HepG2 (cell line): ENCODE results near the gene TSEN34. TPM values are rescaled to one million over a fixed set of nuclear protein-coding genes. Genes with fewer than 3 reads are reported as not detected.
A peak's percentile ranks its signal among the peaks of the same experiment; 100 is the strongest.

Experiments
- ATF2 ChIP-seq: sonication (generic); formaldehyde crosslinking; IDR thresholded peaks from 2 replicates; pipeline ENCODE4 v1.4.0; 2020; ENCODE audit warnings: missing genetic modification reagents
- DMAP1 ChIP-seq: IDR thresholded peaks from 2 replicates; pipeline ENCODE4 v1.6.1; 2016
- E2F1 ChIP-seq: sonication (generic); formaldehyde crosslinking; IDR thresholded peaks from 2 replicates; pipeline ENCODE4 v1.5.0; 2020; ENCODE audit warnings: missing genetic modification reagents
- FOXA1 ChIP-seq, 2 experiments: fragments of 450-650 bp in 1 of 2; sonication (generic) in 1 of 2; formaldehyde crosslinking in 1 of 2; IDR thresholded peaks; 2 replicates each; pipeline versions ENCODE4 v1.4.0 to v1.6.1; 2016 to 2020; ENCODE audit warnings: missing genetic modification reagents in 1 of 2
- FOXK2 ChIP-seq: fragments of 450-650 bp; IDR thresholded peaks from 2 replicates; pipeline ENCODE4 v1.6.1; 2016
- GTF3A ChIP-seq: sonication (generic); formaldehyde crosslinking; conservative IDR thresholded peaks from 2 replicates; pipeline ENCODE4 v1.4.0; 2020; ENCODE audit warnings: mild to moderate bottlenecking, missing genetic modification reagents
- HDAC1 ChIP-seq: sonication (generic); formaldehyde crosslinking; IDR thresholded peaks from 2 replicates; pipeline ENCODE4 v1.5.1; 2020; ENCODE audit warnings: mild to moderate bottlenecking, missing genetic modification reagents
- IRX3 ChIP-seq: sonication (generic); formaldehyde crosslinking; IDR thresholded peaks from 2 replicates; pipeline ENCODE4 v1.8.1; 2023; ENCODE audit warnings: mild to moderate bottlenecking, low read depth, missing genetic modification reagents, borderline replicate concordance
- KDM4B ChIP-seq: sonication (generic); formaldehyde crosslinking; IDR thresholded peaks from 2 replicates; pipeline ENCODE4 v1.4.0; 2020; ENCODE audit warnings: missing genetic modification reagents
- KDM5A ChIP-seq: fragments of 200-600 bp; sonication (generic); IDR thresholded peaks from 2 replicates; pipeline ENCODE4 v1.7.0; 2018; ENCODE audit warnings: antibody characterized with exemption, mild to moderate bottlenecking, low read length, borderline replicate concordance
- MAZ ChIP-seq, 2 experiments: sonication (generic) in 1 of 2; formaldehyde crosslinking in 1 of 2; IDR thresholded peaks; 2 replicates each; pipeline versions ENCODE4 v1.5.0 to v1.6.1; 2012 to 2020; ENCODE audit warnings: low read depth in 2 of 2, mild to moderate bottlenecking in 2 of 2, borderline replicate concordance in 1 of 2, improper control_type of control experiment in 1 of 2, low read length in 1 of 2, missing genetic modification reagents in 1 of 2, moderate library complexity in 1 of 2
- MEIS2 ChIP-seq: sonication (generic); formaldehyde crosslinking; IDR thresholded peaks from 2 replicates; pipeline ENCODE4 v1.9.0; 2021; ENCODE audit warnings: mild to moderate bottlenecking, missing genetic modification reagents
- NBN ChIP-seq: fragments of 450-650 bp; conservative IDR thresholded peaks from 2 replicates; pipeline ENCODE4 v1.6.1; 2017
- POGZ ChIP-seq: sonication (generic); formaldehyde crosslinking; IDR thresholded peaks from 2 replicates; pipeline ENCODE4 v1.4.0; 2020; ENCODE audit warnings: mild to moderate bottlenecking, missing genetic modification reagents
- POLR2AphosphoS2 ChIP-seq: IDR thresholded peaks from 2 replicates; pipeline ENCODE4 v1.6.1; 2011; ENCODE audit warnings: low read depth, low read length, improper control_type of control experiment
- POLR2AphosphoS5 ChIP-seq: IDR thresholded peaks from 2 replicates; pipeline ENCODE4 v1.6.1; 2012; ENCODE audit warnings: low read depth, low read length
- ZMAT5 ChIP-seq: sonication (generic); formaldehyde crosslinking; IDR thresholded peaks from 2 replicates; pipeline ENCODE4 v1.5.0; 2020; ENCODE audit warnings: mild to moderate bottlenecking, low read depth, missing genetic modification reagents, borderline replicate concordance
- ZNF17 ChIP-seq: sonication (generic); formaldehyde crosslinking; IDR thresholded peaks from 2 replicates; pipeline ENCODE4 v1.5.0; 2020; ENCODE audit warnings: mild to moderate bottlenecking, missing genetic modification reagents
- ZNF180 ChIP-seq: sonication (generic); formaldehyde crosslinking; IDR thresholded peaks from 2 replicates; pipeline ENCODE4 v1.4.0; 2020; ENCODE audit warnings: low read depth, missing genetic modification reagents, borderline replicate concordance
- ZNF282 ChIP-seq: fragments of 450-650 bp; IDR thresholded peaks from 2 replicates; pipeline ENCODE4 v1.6.1; 2018; ENCODE audit not compliant: partially characterized antibody
- ZNF430 ChIP-seq: sonication (generic); formaldehyde crosslinking; IDR thresholded peaks from 2 replicates; pipeline ENCODE4 v1.9.0; 2021; ENCODE audit warnings: mild to moderate bottlenecking, missing genetic modification reagents
- ZNF589 ChIP-seq: sonication (generic); formaldehyde crosslinking; conservative IDR thresholded peaks from 2 replicates; pipeline ENCODE4 v1.8.0; 2022; ENCODE audit warnings: mild to moderate bottlenecking, moderate library complexity, missing genetic modification reagents
- ZNF687 ChIP-seq: sonication (generic); formaldehyde crosslinking; IDR thresholded peaks from 2 replicates; pipeline ENCODE4 v1.5.1; 2020; ENCODE audit warnings: mild to moderate bottlenecking, missing genetic modification reagents, moderate library complexity
- polyA plus RNA-seq, 8 experiments: library from polyadenylated mRNA; depleted of rRNA in 3 of 8; stranded (reverse) in 7 of 8; unstranded in 1 of 8; fragments of >200 nt; fragmentation: Illumina TruSeq in 4 of 8; extraction: Trizol in 4 of 8; gene quantifications; 2 replicates each; pipeline versions ENCODE4 v1.2.1 to v1.2.3, GENCODE V29; 2011 to 2016; ENCODE audit warnings: low read depth in 4 of 8, missing spikeins in 1 of 8, mixed read lengths in 1 of 8; ENCODE audit not compliant: insufficient read depth in 1 of 8
- total RNA-seq, 5 experiments: library from RNA; depleted of rRNA; stranded (reverse); fragments of >200 nt; fragmentation: Illumina TruSeq; extraction: Trizol; gene quantifications; 2 replicates each; pipeline ENCODE4 v1.2.3, GENCODE V29; 2016; ENCODE audit warnings: low read depth in 1 of 5

The TSEN34 gene
- total and polyA plus RNA-seq, 2 of the 13 experiments (the other 11 are each of a cell fraction or from before 2014, with no cell fraction given) = 55.1 to 65.4 TPM

- TF ChIP-seq FOXK2 = peak; percentile 77
- peak; percentile 49; the same call in 1 of the 2 replicates for TF ChIP-seq E2F1
- no peak for TF ChIP-seq ZNF282
- peak; percentile 95 for TF ChIP-seq MAZ (IDR thresholded peaks at IDR 0.05; ENCODE audit: borderline replicate concordance, low read depth, low read length)
- peak; percentile 78 for TF ChIP-seq MAZ (CRISPR knock-in tag; IDR thresholded peaks at IDR 0.05; ENCODE audit: low read depth)
- TF ChIP-seq POLR2AphosphoS5 = peak; percentile 75
- no peak for TF ChIP-seq NBN
- TF ChIP-seq KDM5A = no peak
- no peak; the same call in 1 of the 2 replicates for TF ChIP-seq ZNF589 (CRISPR knock-in tag)
- TF ChIP-seq IRX3 (CRISPR knock-in tag) = no peak
- no peak for TF ChIP-seq ZNF17 (CRISPR knock-in tag)
- TF ChIP-seq MEIS2 = 0 out of 2 replicates have a peak, but pooled peaks have one; percentile 53
- TF ChIP-seq ZNF430 (CRISPR knock-in tag) = no peak
- TF ChIP-seq FOXA1 (IDR thresholded peaks at IDR 0.05) = no peak; the same call in 1 of the 2 replicates
- TF ChIP-seq FOXA1 (CRISPR knock-in tag; IDR thresholded peaks at IDR 0.05) = peak; percentile 63; the same call in 1 of the 2 replicates
- no peak; the same call in 1 of the 2 replicates for TF ChIP-seq HDAC1 (CRISPR knock-in tag)
- no peak for TF ChIP-seq KDM4B
- no peak; the same call in 1 of the 2 replicates for TF ChIP-seq ATF2 (CRISPR knock-in tag)
- no peak; the same call in none of the 2 replicates for TF ChIP-seq DMAP1 (CRISPR knock-in tag)
- TF ChIP-seq GTF3A = no peak
- no peak for TF ChIP-seq ZNF180 (CRISPR knock-in tag)
- no peak for TF ChIP-seq ZMAT5 (CRISPR knock-in tag)
- peak; percentile 43 for TF ChIP-seq ZNF687 (CRISPR knock-in tag)
- peak; percentile 62; the same call in 1 of the 2 replicates for TF ChIP-seq POLR2AphosphoS2
- no peak; the same call in 1 of the 2 replicates for TF ChIP-seq POGZ (CRISPR knock-in tag)
Measured at GRCh38 chr19:54189735-54190502, 1.2 kb upstream of the TSEN34 start (continued).
